ENCODE results near the gene SIRT4.

DNA sequence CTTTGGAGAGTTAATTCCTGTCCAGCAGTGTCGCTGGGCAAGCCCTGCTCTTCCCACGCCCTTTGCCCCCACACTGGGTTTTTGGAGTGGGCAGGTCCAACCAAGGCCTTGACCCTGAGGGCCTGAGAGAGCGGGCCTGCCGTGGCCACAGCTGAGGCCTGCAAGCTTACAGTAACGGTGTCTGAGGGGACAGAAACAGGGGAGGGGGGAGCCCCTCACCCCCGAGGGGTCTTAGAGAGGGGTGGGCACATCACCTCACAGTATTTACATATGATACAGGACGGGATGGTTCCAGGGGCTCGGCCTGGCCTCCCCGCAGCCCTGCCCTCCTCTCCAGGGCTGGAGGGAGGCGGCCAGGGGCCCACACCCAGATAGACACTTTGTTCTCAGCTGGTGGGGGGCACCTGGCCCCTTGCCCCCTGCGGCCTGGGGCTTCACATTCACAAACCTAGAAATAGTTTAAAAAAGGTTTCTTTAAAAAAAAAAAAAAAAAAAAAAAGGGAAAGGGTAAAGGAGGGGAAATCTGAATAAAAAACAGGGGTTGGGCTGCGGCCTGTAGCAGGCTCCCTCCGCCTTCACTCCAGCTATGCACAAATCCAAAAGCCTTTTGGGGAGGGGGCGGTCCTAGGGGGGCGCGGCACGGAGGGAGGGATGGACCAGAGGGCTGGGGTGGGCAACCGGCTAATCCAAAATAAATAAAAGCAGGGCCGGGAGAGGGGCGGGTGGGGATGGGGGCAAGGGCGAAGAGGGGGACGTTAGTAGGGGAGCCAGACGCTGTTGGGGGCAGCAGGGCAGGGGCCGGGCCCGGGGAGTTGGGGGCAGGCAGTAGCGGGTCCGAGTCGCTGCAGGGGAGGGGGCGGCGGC is 40.3 kb downstream of the SIRT4 start:
- TF ChIP-seq CTCF (conservative IDR thresholded peaks at IDR 0.05; ENCODE audit: low read length) (no peak), EZH2phosphoT487 (IDR thresholded peaks at IDR 0.05; ENCODE audit: borderline replicate concordance) (no peak)
